Erythroblast (primary cell): ENCODE measurements around the gene LCOR.

ENCODE experiments used
- DNase-seq, 2 experiments: peaks; one replicate each; lab custom pipeline; 2025; lab: John Stamatoyannopoulos, UW
- GATA1 ChIP-seq: IDR thresholded peaks from 2 replicates; pipeline ENCODE4 v1.6.1; 2011; ENCODE audit warnings: low read depth, mild to moderate bottlenecking, control low read depth, low read length, moderate library complexity
- POLR2A ChIP-seq: IDR thresholded peaks from 2 replicates; pipeline ENCODE4 v1.6.1; 2011; ENCODE audit warnings: mild to moderate bottlenecking, low read length

Gene LCOR

GRCh38 chr10:97001183-97001991 lies 169.3 kb downstream of the LCOR start:
- no peak for DNase-seq
- TF ChIP-seq POLR2A, result no peak
- TF ChIP-seq GATA1, result no peak

DNA sequence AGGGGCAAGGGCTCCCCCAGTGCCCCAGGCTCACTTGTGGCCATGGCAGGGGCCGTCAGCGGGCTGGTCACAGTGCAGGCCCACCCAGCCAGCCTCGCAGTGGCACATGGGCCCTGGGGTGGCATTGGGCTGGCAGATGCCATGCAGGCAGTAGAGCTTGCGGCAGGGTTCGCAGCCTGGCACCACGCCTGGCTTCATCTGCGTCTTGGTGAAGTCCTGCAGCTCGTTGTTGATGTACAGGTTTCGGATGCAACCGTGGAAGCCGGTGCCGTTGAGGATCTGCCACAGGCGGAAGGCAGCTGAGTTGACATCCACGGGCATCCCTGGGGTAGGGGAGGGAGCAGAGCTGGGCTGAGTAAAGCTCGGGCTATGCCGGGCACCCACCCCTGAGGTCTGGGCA lies 170.6 kb downstream of the LCOR start:
- no peak for DNase-seq
- TF ChIP-seq GATA1, result no peak
- TF ChIP-seq POLR2A, result no peak

DNA sequence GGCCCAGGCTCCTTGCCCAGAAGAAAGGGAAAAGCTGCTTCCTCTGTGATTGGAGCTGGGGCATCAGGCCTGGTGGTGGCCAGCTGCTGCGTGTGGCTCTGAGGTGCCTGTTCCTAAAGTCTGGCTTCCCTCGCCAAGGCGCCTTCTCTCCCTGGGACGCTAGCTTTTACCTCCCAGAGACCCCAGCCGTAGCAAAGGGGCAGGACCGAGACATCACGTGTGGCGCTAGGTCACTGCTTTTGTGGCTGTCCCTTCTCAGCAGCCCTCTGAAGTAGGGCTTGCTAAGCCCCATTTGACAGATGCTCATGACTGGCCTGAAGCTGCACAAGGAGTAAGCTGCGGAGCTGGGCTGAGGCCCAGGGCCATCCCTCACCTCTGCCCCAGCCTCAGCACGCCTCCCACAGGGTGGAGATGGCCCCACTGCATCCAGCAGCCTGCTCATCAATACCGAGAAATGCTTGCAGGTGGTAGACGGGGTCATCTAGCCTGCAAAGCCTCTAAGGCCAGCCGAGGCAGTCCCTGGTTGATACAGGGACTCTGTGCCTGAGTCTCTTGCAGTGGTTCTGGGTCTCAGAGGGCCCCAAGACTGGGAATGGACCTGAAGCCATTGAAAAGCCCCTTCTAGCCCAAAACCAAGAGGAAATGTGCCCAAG lies 171.2 kb downstream of the LCOR start:
- DNase-seq, result no peak
- TF ChIP-seq POLR2A, result no peak
- no peak for TF ChIP-seq GATA1

DNA sequence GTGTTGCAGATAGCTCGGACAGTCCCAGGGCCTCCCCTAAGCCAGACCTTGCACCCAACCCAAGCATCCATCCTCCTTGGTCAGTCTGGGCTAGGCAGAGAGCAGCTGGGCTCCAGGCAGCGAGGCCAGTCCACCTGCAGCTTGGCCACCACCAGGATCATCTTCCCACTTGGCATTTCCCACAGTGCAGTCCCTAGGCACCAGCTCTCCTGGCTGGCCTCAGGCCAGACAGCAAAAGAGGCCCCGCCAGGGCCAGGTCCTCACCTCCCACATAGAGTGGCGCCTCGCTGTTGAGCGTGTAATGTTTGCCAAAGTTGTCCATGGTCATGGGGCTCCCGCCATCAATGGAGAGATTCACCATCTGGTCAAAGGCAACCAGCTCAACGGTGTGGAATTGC lies 171.7 kb downstream of the LCOR start:
- TF ChIP-seq GATA1 (no peak), POLR2A (no peak)
- no peak for DNase-seq

DNA sequence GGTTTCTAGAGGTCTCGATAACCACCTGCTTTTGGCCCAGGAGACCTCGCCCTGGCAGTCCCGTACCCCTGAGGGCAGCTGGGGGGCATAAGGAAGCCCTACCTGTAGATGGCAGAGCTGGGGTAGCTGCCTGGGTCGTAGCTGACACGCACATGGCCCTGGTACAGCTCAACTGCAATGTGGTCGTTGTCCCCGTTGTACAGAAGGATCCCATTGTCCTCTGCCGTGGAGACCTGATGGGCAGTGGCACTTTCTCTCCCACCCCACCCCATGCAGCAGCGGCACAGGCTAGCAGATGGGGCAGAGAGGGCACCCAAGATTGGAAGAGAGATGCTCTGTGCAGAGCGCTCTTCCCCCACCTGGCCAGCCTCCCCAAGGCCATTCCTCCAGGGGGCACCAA lies 172.5 kb downstream of the LCOR start:
- TF ChIP-seq GATA1 (no peak), POLR2A (no peak)
- DNase-seq, result no peak

DNA sequence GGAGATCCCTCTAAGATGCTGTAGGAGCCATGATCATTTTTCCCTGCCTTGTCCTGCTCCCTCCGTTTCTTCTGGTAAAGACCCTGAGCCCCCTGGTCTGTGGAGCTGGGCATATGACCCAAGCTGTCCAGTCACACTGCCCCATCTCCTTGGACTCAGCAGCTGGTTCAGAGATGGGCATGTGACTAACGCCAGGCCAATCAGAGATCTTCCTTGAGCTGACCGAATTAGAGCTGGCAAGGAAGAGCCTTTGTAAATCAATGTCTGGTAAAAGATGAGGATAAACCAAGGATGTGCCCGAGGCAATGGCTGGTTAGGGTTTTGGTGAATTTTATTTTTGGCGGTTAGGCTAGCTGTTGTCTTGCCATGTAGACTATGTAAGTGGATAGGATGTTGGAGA lies 173.3 kb downstream of the LCOR start:
- DNase-seq, result no peak
- TF ChIP-seq GATA1 (no peak), POLR2A (no peak)

GRCh38 chr10:97006364-97006763 lies 174.3 kb downstream of the LCOR start:
- TF ChIP-seq POLR2A (no peak), GATA1 (no peak)
- DNase-seq, result no peak

DNA sequence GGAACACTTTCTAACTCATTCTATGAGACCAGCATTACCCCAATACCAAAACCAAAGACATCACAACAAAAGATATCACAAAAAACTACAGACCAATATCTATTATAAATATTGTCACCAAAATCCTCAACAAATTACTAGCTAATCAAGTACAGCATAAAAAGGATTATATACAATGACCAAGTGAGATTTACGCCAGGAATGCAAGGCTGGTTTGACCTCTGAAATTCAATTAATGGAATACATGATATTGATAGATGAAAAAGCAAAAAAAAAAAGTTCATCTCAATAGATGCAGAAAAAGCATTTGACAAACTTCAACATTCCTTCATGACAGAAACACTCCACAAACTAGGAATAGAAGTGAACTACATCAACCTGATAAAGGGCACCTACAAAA lies 175.3 kb downstream of the LCOR start:
- no peak for TF ChIP-seq GATA1
- TF ChIP-seq POLR2A, result no peak
- peak; percentile 32 to 36 for DNase-seq

DNA sequence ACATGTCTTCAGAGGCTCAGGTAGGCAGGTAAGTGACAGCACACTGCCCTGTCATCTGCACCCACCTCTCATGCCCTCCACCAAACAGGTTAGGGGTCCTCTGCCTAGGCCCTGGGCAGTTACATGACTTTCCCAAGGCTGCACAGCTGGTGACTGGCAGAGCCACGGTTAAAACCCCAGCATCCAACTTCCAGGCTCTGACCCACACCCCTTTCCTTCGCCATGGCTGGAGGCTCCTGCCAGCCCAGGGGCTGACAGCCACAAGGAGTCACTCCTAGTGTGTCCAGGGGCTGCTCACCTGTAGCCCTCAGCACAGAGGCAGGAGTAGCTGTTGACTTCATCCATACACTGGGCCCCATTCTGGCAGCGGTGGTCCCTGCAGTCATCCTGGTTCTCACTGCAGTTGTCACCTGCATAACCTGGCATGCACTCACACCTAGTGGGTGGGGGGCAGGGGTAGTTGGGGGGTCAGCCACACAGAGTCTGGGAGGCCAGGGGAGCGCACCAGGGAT lies 178.7 kb downstream of the LCOR start:
- TF ChIP-seq GATA1, result no peak
- TF ChIP-seq POLR2A, result no peak
- no peak for DNase-seq

DNA sequence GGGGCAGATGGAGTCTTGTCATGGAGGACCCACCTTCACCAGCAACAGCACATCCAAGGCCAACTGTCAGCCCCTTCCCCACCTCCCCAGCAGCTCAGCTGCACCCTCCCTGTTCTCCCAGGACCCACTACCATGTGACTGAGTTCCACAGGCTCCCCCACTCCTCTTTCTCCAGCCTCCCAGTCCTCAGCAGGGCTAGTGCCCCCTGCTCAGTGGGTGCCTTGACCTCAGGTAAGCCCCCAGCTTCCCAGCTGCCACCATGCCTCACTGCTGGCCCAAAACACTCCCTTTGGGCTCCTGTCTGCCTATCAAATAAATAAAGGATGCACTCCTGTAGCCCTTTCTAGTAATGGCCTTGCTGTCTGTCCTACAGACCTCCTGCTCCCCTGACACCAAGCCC lies 179.3 kb downstream of the LCOR start:
- TF ChIP-seq GATA1 (no peak), POLR2A (no peak)
- DNase-seq, result no peak

- no peak for DNase-seq
- TF ChIP-seq POLR2A (no peak), GATA1 (no peak)
Observed at GRCh38 chr10:97012470-97012869, 180.4 kb downstream of the LCOR start.

DNA sequence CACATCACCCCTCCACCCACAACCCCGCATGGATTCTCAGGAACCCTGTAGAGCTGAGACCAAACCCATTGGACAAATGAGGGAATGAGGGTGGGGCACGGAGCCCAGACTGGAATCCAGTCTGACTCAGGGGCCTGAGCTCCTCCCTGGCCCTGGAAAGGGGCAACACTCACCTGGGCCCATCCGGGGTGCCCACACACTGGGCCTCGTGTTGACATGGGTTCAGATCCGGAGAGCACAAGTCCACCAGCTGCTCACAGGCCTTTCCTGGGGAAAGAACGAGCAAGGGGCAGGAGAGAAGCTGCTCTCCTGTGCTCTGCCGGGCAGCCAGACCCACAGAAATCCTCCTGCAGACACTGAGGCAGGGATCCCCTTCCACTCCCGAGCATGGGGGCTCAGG lies 181.5 kb downstream of the LCOR start:
- no peak for DNase-seq
- TF ChIP-seq POLR2A, result no peak
- TF ChIP-seq GATA1, result no peak

DNA sequence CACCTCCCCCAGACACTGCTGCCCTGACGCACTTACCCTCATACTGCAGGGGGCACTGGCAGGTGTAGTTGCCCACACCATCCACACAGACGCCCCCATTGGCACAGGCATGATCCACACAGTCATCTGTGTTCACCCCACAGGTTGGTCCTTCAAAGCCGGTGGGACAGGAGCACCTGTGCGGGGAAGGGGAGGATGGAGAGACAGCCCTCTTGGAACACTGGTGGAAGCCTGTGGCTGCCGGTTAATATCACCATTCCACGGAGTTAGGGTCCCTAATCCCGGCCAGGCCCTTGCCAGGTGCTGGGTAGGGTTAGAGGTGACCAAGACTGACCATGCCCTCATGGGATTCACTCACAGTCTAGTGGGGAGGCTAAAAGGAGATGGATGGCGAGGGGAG lies 181.9 kb downstream of the LCOR start:
- TF ChIP-seq GATA1, result no peak
- no peak for TF ChIP-seq POLR2A

GRCh38 chr10:97015240-97015639 lies 183.1 kb downstream of the LCOR start:
- TF ChIP-seq GATA1 (no peak), POLR2A (no peak)
- DNase-seq, result no peak

More for the DNA sequence above, 181.9 kb downstream of the LCOR start:
- DNase-seq, result no peak
